Activated B cell treated with CpG ODN at 0.5 μM for 24 hours (primary cell): ENCODE results near the gene TCEA2. TPM values are rescaled to one million over a fixed set of nuclear protein-coding genes. Genes with fewer than 3 reads are reported as not detected.

ENCODE experiments used
- ATAC-seq: fragments of 200-7000 bp; cut with Tn5 transposase; one replicate; pipeline ENCODE4 v1.10.0; 2021; ENCODE audit warnings: low read depth, mild to moderate bottlenecking, moderate library complexity
- CTCF ChIA-PET: fragments of 350-600 bp; sonication (Branson Sonifier 250); formaldehyde crosslinking; loops from one replicate; lab custom pipeline; 2021; ENCODE audit warnings: antibody characterized with exemption; lab: Charles Lee
- POLR2A ChIA-PET: fragments of 350-600 bp; sonication (Branson Sonifier 250); formaldehyde crosslinking; loops from one replicate; lab custom pipeline; 2021; ENCODE audit warnings: antibody characterized with exemption; lab: Charles Lee
- DNase-seq: peaks from one replicate; pipeline ENCODE4 v3.0.0; 2022
- H3K27ac Mint-ChIP-seq: one replicate; pipeline ENCODE4 v1.8.0; 2020; ENCODE audit warnings: mixed read lengths
- H3K27me3 Mint-ChIP-seq: one replicate; pipeline ENCODE4 v1.8.0; 2021; ENCODE audit warnings: mixed read lengths
- H3K36me3 Mint-ChIP-seq: one replicate; pipeline ENCODE4 v1.8.0; 2021; ENCODE audit warnings: low read depth, mixed read lengths
- H3K4me1 Mint-ChIP-seq: one replicate; pipeline ENCODE4 v1.8.0; 2021; ENCODE audit warnings: mixed read lengths
- H3K4me3 Mint-ChIP-seq: one replicate; pipeline ENCODE4 v1.8.0; 2020; ENCODE audit warnings: mild to moderate bottlenecking, mixed read lengths
- H3K9me3 Mint-ChIP-seq: one replicate; pipeline ENCODE4 v1.8.0; 2020; ENCODE audit warnings: mixed read lengths
- intact Hi-C: fragments of 100-400 bp; cut with micrococcal nuclease; formaldehyde crosslinking; loops from one replicate; pipeline ENCODE4 v1.15.1; 2024
- total RNA-seq: library from RNA; stranded (reverse); gene quantifications from 2 replicates; pipeline ENCODE4 v1.2.3, GENCODE V29; 2022
- TF ChIP-seq, protein P1 (sequence below): fragments of 200-600 bp; IDR thresholded peaks from one replicate; pipeline ENCODE4 v1.8.0; 2022; ENCODE audit warnings: antibody characterized with exemption, mild to moderate bottlenecking

TCEA2 gene
- total RNA-seq, 1 donor from 2014 or later, result 20.3 TPM

DNA sequence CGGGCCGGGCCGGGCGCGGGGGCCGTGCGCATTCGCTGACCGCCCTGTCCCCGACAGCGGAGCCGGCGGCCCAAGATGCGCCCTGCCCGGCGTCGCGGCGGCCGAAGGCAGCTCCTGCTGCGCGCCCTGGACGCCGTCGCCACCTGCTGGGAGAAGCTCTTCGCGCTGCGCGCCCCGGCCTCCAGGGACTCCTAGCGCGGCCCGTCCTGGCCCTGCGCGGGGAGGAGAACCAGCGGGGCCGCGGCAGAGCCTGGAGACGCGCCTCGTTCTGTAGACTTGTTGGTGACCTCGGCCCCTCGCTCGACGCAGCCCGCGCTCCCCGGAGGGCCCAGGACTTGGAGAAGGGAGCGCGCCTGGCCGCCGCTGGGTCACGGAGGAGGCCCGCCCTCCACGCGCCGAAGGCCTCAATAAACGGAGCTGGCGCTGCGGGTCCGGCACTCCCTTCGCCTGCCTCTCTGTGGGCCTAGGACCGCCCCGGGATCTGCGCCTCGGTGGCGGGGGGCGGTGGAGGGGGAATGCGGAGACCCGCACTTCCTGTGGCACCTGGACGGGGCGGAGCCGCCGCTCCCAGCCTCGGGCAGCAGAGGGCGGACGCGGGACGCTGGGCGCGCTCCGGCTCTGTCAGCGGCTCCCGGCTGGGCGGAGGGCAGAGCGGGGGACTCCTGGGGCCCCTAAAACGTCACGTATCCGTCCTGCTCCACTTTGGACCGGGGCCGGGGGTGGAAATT lies 24.3 kb upstream of the TCEA2 start:
- Mint-ChIP-seq H3K9me3 (no peaks in the 10 kb centered on the region), H3K4me3 (peak overlapping the region; percentile 73), H3K4me1 (peaks cover 17% of the 10 kb centered on the region), H3K27ac (no peak overlapping the region), H3K27me3 (peaks cover 9% of the 10 kb centered on the region), H3K36me3 (peaks cover 11% of the 10 kb centered on the region)
- ChIA-PET POLR2A (interaction anchor here (0.5 to 3.4 kb wide), 9 partner anchors 11 to 422 kb away, joined by 3 to 18 read pairs (median 4); partner anchors contain the start of genes OPRL1, PRPF6, RGS19 and SOX18), CTCF (interaction anchor here (0.8 to 4.9 kb wide), 18 partner anchors 12 to 542 kb away, joined by 3 to 57 read pairs (median 7); partner anchors contain the start of genes LKAAEAR1, NPBWR2, PRPF6 and PTK6)
- DNase-seq (peak; percentile 81), ATAC-seq (peak; percentile 89)
- intact Hi-C loops, result loop anchor here (1.0 to 5.0 kb wide), 7 partner anchors 19 to 501 kb away; partner anchors contain the start of gene PTK6
- TF ChIP-seq, protein P1, sequence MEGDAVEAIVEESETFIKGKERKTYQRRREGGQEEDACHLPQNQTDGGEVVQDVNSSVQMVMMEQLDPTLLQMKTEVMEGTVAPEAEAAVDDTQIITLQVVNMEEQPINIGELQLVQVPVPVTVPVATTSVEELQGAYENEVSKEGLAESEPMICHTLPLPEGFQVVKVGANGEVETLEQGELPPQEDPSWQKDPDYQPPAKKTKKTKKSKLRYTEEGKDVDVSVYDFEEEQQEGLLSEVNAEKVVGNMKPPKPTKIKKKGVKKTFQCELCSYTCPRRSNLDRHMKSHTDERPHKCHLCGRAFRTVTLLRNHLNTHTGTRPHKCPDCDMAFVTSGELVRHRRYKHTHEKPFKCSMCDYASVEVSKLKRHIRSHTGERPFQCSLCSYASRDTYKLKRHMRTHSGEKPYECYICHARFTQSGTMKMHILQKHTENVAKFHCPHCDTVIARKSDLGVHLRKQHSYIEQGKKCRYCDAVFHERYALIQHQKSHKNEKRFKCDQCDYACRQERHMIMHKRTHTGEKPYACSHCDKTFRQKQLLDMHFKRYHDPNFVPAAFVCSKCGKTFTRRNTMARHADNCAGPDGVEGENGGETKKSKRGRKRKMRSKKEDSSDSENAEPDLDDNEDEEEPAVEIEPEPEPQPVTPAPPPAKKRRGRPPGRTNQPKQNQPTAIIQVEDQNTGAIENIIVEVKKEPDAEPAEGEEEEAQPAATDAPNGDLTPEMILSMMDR, result peak; percentile 17

DNA sequence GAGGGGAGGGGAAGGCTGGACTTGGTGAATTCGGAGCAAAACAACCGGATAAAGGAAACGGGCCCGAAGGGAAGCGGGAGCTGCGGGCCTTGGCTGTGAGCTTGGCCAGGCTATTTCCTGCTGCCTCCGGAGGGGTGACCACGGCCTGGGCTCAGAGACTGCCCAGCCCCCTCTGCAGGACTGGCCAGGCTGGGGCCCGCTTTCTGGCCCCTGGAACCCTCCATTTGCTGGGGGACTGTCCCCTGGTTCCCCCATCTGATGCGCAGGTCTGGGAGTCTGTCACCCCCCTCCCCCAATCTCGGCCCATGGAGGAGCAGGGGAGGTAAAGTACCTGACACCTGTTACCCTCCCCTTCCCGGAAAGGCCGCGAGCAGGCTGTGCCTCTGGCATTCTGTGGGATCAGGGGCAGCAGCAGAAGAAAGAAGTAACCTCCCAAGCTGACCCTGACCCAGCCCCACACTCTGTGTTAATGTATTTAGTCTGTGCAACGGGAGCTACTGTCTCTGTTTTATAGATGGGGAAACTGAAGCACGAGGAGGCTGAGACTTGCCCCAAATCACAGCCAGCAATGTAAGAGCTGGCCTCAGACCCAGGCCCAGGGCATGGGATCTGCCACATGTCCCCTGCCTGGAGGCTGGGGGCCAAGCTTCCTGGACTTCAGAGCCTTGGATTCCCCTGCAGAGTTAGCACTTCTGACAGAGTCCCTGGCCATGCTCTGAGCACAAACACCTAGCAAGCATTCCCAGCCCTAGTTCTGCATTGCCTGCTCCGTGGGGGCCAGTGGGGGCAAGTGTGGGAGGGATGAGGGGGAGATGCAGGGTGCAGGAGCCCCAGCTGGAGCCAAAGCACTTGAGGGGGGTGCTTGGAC lies 23.5 kb upstream of the TCEA2 start:
- Mint-ChIP-seq H3K36me3 (peaks cover 3% of the 10 kb centered on the region), H3K27ac (no peak overlapping the region), H3K4me1 (peaks cover 17% of the 10 kb centered on the region), H3K9me3 (no peaks in the 10 kb centered on the region), H3K27me3 (peaks cover 9% of the 10 kb centered on the region), H3K4me3 (peak overlapping the region; percentile 73)
- ChIA-PET CTCF (interaction anchor here (0.6 to 4.9 kb wide), 13 partner anchors 13 to 501 kb away, joined by 3 to 57 read pairs (median 11); partner anchors contain the start of genes NPBWR2, PRPF6, PTK6 and TCEA2), POLR2A (interaction anchor here (0.9 to 3.4 kb wide), 8 partner anchors 10 to 81 kb away, joined by 3 to 18 read pairs (median 6); partner anchors contain the start of genes PRPF6, SOX18 and TCEA2)
- DNase-seq (no peak), ATAC-seq (no peak)
- intact Hi-C loops, result loop anchor here (1.0 to 5.0 kb wide), 6 partner anchors 18 to 502 kb away; partner anchors contain the start of gene PTK6
- TF ChIP-seq, protein P1, result no peak

DNA sequence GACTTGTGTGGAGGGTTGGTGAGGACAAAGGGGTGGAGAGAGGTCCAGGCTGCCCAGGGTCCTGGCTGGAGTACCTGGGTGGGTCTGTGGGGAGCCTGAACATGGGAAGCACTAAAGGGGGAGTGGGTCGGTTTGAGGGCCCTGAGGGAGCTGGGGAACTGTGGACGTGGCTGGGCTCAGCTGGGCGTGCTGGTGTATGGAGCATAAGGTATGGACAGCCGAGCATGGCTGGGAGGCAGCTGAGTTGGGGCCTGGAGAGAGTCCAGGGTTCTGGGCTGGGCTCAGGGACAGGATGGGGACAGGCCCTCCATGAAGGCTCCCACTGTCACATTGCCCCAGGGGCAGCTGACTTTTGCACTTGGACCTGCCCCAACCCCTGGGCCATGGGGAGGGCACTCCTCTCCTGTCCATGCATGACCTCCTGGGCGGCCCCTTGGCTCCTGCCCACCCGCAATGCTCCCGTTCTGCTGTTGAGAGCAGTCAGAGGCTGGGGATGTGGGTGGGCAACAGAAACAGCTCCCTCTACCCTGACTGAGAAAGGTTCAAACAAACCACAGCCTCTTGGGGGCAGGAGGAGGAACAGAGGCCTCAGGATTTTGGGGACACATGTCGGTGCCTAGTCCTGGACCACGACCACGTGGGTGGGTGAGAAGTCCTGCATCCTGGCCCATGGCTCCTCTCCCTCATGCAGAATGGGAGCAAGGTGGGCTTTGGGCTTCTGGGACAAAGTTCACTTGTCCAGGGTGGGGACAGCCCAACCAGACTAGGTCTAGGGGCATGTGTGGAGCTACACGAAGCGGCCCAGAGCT lies 22.6 kb upstream of the TCEA2 start:
- peak overlapping the region; percentile 32 for H3K4me3 Mint-ChIP-seq
- CTCF ChIA-PET, result interaction anchor here (1.3 to 4.9 kb wide), 7 partner anchors 18 to 502 kb away, joined by 3 to 57 read pairs (median 12); partner anchors contain the start of genes PRPF6 and PTK6
- DNase-seq (no peak), ATAC-seq (no peak)
- H3K27ac Mint-ChIP-seq, result no peak overlapping the region
- no peaks in the 10 kb centered on the region for H3K9me3 Mint-ChIP-seq
- no peaks in the 10 kb centered on the region for H3K36me3 Mint-ChIP-seq
- H3K4me1 Mint-ChIP-seq, result peaks cover 15% of the 10 kb centered on the region
- POLR2A ChIA-PET, result interaction anchor here (1.2 to 2.1 kb wide), 3 partner anchors 22 to 80 kb away, joined by 5 to 9 read pairs (median 6); partner anchors contain the start of genes OPRL1, RGS19 and TCEA2
- TF ChIP-seq, protein P1, result no peak
- peaks cover 11% of the 10 kb centered on the region for H3K27me3 Mint-ChIP-seq
- intact Hi-C loops, result no loop called here

DNA sequence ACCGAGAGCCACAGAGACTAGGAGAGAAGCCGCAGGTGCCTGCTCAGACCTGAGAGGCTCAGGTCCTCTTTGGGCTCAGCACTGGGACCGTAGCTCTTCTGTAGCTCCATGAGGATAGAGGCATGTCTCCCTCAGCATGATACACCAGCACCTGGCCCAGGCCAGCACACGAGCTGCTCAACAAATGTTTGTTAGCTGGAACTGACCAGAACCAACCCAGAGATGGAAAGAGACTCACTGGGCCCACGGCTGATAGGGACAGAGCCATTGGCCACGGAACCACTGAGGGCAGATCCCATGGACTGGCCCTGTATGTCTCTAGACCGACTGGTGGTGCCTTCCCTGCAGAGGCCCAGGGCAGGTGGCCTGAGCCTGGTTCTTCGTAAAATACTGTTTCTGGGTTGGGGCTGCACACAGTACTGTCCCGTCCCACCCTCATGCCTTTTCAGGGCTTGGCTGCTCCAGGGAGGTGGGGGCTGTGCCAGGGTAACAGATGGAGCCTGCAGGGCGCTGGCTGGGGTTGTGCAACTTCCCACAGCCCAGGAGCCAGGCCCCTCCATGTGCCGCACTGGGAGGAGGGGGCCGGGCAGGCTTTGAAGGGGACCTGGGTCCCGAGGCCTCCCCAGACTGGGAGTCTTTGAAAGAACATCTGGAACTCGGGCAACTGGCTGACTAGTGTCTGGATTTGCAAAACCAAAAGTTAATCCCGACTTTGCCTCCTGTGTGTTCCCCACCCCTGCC lies 21.8 kb upstream of the TCEA2 start:
- intact Hi-C loops, result no loop called here
- no peak overlapping the region for H3K27ac Mint-ChIP-seq
- POLR2A ChIA-PET, result interaction anchor here (0.7 to 2.1 kb wide), 6 partner anchors 21 to 619 kb away, joined by 3 to 9 read pairs (median 6); partner anchors contain the start of genes OPRL1, RGS19 and TCEA2
- H3K4me3 Mint-ChIP-seq, result peak overlapping the region; percentile 32
- CTCF ChIA-PET, result interaction anchor here (1.3 to 4.9 kb wide), 3 partner anchors 25 to 79 kb away, joined by 3 to 57 read pairs (median 12); no protein-coding TSS in a partner anchor
- no peak for ATAC-seq
- no peaks in the 10 kb centered on the region for H3K9me3 Mint-ChIP-seq
- DNase-seq, result no peak
- TF ChIP-seq, protein P1, result no peak
- no peaks in the 10 kb centered on the region for H3K36me3 Mint-ChIP-seq
- peaks cover 16% of the 10 kb centered on the region for H3K27me3 Mint-ChIP-seq
- H3K4me1 Mint-ChIP-seq, result peaks cover 15% of the 10 kb centered on the region
